ENCODE measurements around the gene CAMK1D.

- no peak for TF ChIP-seq CTCF (IDR thresholded peaks at IDR 0.05)
- no peak for TF ChIP-seq ZNF138 (CRISPR knock-in tag; conservative IDR thresholded peaks at IDR 0.05)
- TF ChIP-seq ZBTB43 (CRISPR knock-in tag; IDR thresholded peaks at IDR 0.05) = no peak
- no peak for TF ChIP-seq ZNF121 (CRISPR knock-in tag; IDR thresholded peaks at IDR 0.05)
- TF ChIP-seq, protein P1, sequence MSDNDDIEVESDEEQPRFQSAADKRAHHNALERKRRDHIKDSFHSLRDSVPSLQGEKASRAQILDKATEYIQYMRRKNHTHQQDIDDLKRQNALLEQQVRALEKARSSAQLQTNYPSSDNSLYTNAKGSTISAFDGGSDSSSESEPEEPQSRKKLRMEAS (CRISPR knock-in tag; IDR thresholded peaks at IDR 0.05) = no peak
- TF ChIP-seq ELF4 (CRISPR knock-in tag; IDR thresholded peaks at IDR 0.05; ENCODE audit: low read depth) = no peak
- TF ChIP-seq, protein P2, sequence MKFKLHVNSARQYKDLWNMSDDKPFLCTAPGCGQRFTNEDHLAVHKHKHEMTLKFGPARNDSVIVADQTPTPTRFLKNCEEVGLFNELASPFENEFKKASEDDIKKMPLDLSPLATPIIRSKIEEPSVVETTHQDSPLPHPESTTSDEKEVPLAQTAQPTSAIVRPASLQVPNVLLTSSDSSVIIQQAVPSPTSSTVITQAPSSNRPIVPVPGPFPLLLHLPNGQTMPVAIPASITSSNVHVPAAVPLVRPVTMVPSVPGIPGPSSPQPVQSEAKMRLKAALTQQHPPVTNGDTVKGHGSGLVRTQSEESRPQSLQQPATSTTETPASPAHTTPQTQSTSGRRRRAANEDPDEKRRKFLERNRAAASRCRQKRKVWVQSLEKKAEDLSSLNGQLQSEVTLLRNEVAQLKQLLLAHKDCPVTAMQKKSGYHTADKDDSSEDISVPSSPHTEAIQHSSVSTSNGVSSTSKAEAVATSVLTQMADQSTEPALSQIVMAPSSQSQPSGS (CRISPR knock-in tag; IDR thresholded peaks at IDR 0.05; ENCODE audit: borderline replicate concordance, low read depth) = no peak
Measured at GRCh38 chr10:12400266-12400931, 51.1 kb downstream of the CAMK1D start.

All from WTC11 (cell line).